HepG2 (cell line): ENCODE measurements around the gene TTLL11. TPM values are rescaled to one million over a fixed set of nuclear protein-coding genes. Genes with fewer than 3 reads are reported as not detected.

Experiments
- ATAC-seq: fragments of 200-7000 bp; cut with Tn5 transposase; 3 replicates; pipeline ENCODE4 v1.9.1; 2020; ENCODE audit warnings: mild to moderate bottlenecking, moderate library complexity
- BruUV-seq: library from RNA; stranded (reverse); fragments of 400-500 nt; replicated peaks from 2 replicates; lab custom pipeline; 2021; lab: Mats Ljungman, UMichigan
- CTCF ChIA-PET: fragments of 300-600 bp; formaldehyde crosslinking; extraction: SDS; loops from one replicate; lab custom pipeline; 2021; ENCODE audit warnings: low total read pairs, inconsistent platforms, low intra/inter-chr PET ratio; lab: Yijun Ruan, JAX
- POLR2A ChIA-PET: fragments of 350-600 bp; sonication (Branson Sonifier 250); formaldehyde crosslinking; loops from one replicate; lab custom pipeline; 2020; ENCODE audit warnings: antibody characterized with exemption, inconsistent platforms; lab: Yijun Ruan, JAX
- DNase-seq: peaks from one replicate; pipeline ENCODE4 v3.0.0-alpha.2; 2015; ENCODE audit warnings: low spot score
- FAIRE-seq: peaks from 3 replicates; lab custom pipeline; 2011; peaks lifted over from hg19 to GRCh38; lab: Jason Lieb, UNC
- H2AFZ ChIP-seq: one replicate; pipeline ENCODE4 v1.6.1; 2011; ENCODE audit warnings: low read length, inconsistent platforms
- H3K27ac ChIP-seq: fragments of 300-600 bp; 3 replicates; pipeline ENCODE4 v1.8.0; 2011; ENCODE audit warnings: mixed run types, mild to moderate bottlenecking, mixed read lengths, low read length, inconsistent platforms; ENCODE audit not compliant: insufficient read depth; ENCODE audit errors: extremely low read length
- H3K27me3 ChIP-seq, 2 experiments: fragments of 200-600 bp in 1 of 2; 2 replicates in 1 of 2; 3 replicates in 1 of 2; pipeline versions ENCODE4 v1.6.0 to v1.8.0; 2011; ENCODE audit warnings: low read length in 2 of 2, mild to moderate bottlenecking in 2 of 2, moderate library complexity in 2 of 2, inconsistent platforms in 1 of 2; ENCODE audit not compliant: insufficient read depth in 2 of 2, control insufficient read depth in 1 of 2
- H3K36me3 ChIP-seq, 2 experiments: fragments of 200-600 bp in 1 of 2; replicated peaks in 1 of 2; 2 replicates in 1 of 2; 3 replicates in 1 of 2; pipeline versions ENCODE4 v1.5.1 to v1.8.0; 2011; ENCODE audit warnings: low read length in 2 of 2, inconsistent platforms in 1 of 2; ENCODE audit not compliant: insufficient read depth in 2 of 2, control insufficient read depth in 1 of 2
- H3K4me1 ChIP-seq: 2 replicates; pipeline ENCODE4 v1.5.1; 2012; ENCODE audit warnings: low read length, inconsistent platforms; ENCODE audit not compliant: insufficient read depth
- H3K4me2 ChIP-seq: 2 replicates; pipeline ENCODE4 v1.6.0; 2011; ENCODE audit warnings: low read depth, low read length, inconsistent platforms
- H3K4me3 ChIP-seq, 3 experiments: fragments of 200-600 bp in 1 of 3; sonication (generic), shearing (Covaris generic) in 1 of 3; replicated peaks in 1 of 3; 2 replicates each; pipeline ENCODE4 v1.5.1; 2011 to 2016; ENCODE audit warnings: low read length in 3 of 3, inconsistent platforms in 2 of 3, low read depth in 2 of 3, mild to moderate bottlenecking in 2 of 3, control low read depth in 1 of 3, mixed read lengths in 1 of 3; ENCODE audit not compliant: insufficient read depth in 1 of 3
- H3K79me2 ChIP-seq: one replicate; pipeline ENCODE4 v1.6.1; 2011; ENCODE audit warnings: low read length, inconsistent platforms; ENCODE audit not compliant: insufficient read depth
- H3K9ac ChIP-seq: 2 replicates; pipeline ENCODE4 v1.6.0; 2011; ENCODE audit warnings: mild to moderate bottlenecking, low read depth, low read length, inconsistent platforms; ENCODE audit not compliant: insufficient read depth
- H3K9me3 ChIP-seq: 2 replicates; pipeline ENCODE4 v1.5.1; 2012; ENCODE audit warnings: mild to moderate bottlenecking, low read length
- H4K20me1 ChIP-seq: 2 replicates; pipeline ENCODE4 v1.6.0; 2011; ENCODE audit warnings: inconsistent platforms, mild to moderate bottlenecking, low read length, moderate library complexity; ENCODE audit not compliant: insufficient read depth
- ATAD3A ChIP-seq: sonication (generic); formaldehyde crosslinking; IDR thresholded peaks from 2 replicates; pipeline ENCODE4 v1.4.0; 2020; ENCODE audit warnings: missing genetic modification reagents
- CHCHD3 ChIP-seq: sonication (generic); formaldehyde crosslinking; IDR thresholded peaks from 2 replicates; pipeline ENCODE4 v1.8.0; 2022; ENCODE audit warnings: mild to moderate bottlenecking, missing genetic modification reagents, moderate library complexity
- IKZF1 ChIP-seq: fragments of 450-650 bp; IDR thresholded peaks from 2 replicates; pipeline ENCODE4 v1.7.1; 2016
- PPARG ChIP-seq: conservative IDR thresholded peaks from 2 replicates; pipeline ENCODE4 v1.6.1; 2016; ENCODE audit warnings: missing biosample characterization, missing genetic modification reagents
- RCOR2 ChIP-seq: IDR thresholded peaks from 2 replicates; pipeline ENCODE4 v1.6.1; 2016; ENCODE audit warnings: missing biosample characterization, missing genetic modification reagents
- SAP130 ChIP-seq: IDR thresholded peaks from 2 replicates; pipeline ENCODE4 v1.6.1; 2016; ENCODE audit warnings: low read depth
- SMAD1 ChIP-seq: sonication (generic); formaldehyde crosslinking; IDR thresholded peaks from 2 replicates; pipeline ENCODE4 v1.4.0; 2020; ENCODE audit warnings: missing genetic modification reagents, low read depth, mild to moderate bottlenecking, borderline replicate concordance
- ZBTB3 ChIP-seq: sonication (generic); formaldehyde crosslinking; IDR thresholded peaks from 2 replicates; pipeline ENCODE4 v1.4.0; 2020; ENCODE audit warnings: low read depth, mild to moderate bottlenecking, moderate library complexity, missing genetic modification reagents, borderline replicate concordance
- ZFP41 ChIP-seq: sonication (generic); formaldehyde crosslinking; IDR thresholded peaks from 2 replicates; pipeline ENCODE4 v1.4.0; 2020; ENCODE audit warnings: mild to moderate bottlenecking, missing genetic modification reagents, borderline replicate concordance
- ZNF367 ChIP-seq: sonication (generic); formaldehyde crosslinking; IDR thresholded peaks from 2 replicates; pipeline ENCODE4 v1.4.0; 2020; ENCODE audit warnings: missing genetic modification reagents, borderline replicate concordance
- ZNF557 ChIP-seq: sonication (generic); formaldehyde crosslinking; IDR thresholded peaks from 2 replicates; pipeline ENCODE4 v1.4.0; 2020; ENCODE audit warnings: missing genetic modification reagents
- ZNF563 ChIP-seq: sonication (generic); formaldehyde crosslinking; IDR thresholded peaks from 2 replicates; pipeline ENCODE4 v1.8.0; 2022; ENCODE audit warnings: mild to moderate bottlenecking, moderate library complexity, missing genetic modification reagents
- ZNF720 ChIP-seq: sonication (generic); formaldehyde crosslinking; IDR thresholded peaks from 2 replicates; pipeline ENCODE4 v1.4.0; 2020; ENCODE audit warnings: missing genetic modification reagents
- ZNF746 ChIP-seq: sonication (generic); formaldehyde crosslinking; IDR thresholded peaks from 2 replicates; pipeline ENCODE4 v1.8.0; 2022; ENCODE audit warnings: mild to moderate bottlenecking, missing genetic modification reagents
- ZNF841 ChIP-seq: sonication (generic); formaldehyde crosslinking; IDR thresholded peaks from 2 replicates; pipeline ENCODE4 v1.8.1; 2023; ENCODE audit warnings: missing genetic modification reagents, borderline replicate concordance
- WGBS: methylation state at CpG from one replicate; pipeline ENCODE4 v1.1.6; 2017; ENCODE audit warnings: low lambda C conversion rate; 5-methylcytosine and 5-hydroxymethylcytosine counted together
- in situ Hi-C: cut with HindIII; loops from 2 replicates; pipeline ENCODE4 v1.10.0; 2017; ENCODE audit warnings: low pct_unique_long_range_greater_than_20kb; ENCODE audit not compliant: extremely low pct_ligation_motif_present
- intact Hi-C: fragments of 100-400 bp; cut with micrococcal nuclease; formaldehyde crosslinking; loops from one replicate; pipeline ENCODE4 v1.10.0; 2022; ENCODE audit not compliant: unreplicated experiment
- polyA plus RNA-seq, 8 experiments: library from polyadenylated mRNA; depleted of rRNA in 3 of 8; stranded (reverse) in 7 of 8; unstranded in 1 of 8; fragments of >200 nt; fragmentation: Illumina TruSeq in 4 of 8; extraction: Trizol in 4 of 8; gene quantifications; 2 replicates each; pipeline versions ENCODE4 v1.2.1 to v1.2.3, GENCODE V29; 2011 to 2016; ENCODE audit warnings: low read depth in 4 of 8, missing spikeins in 1 of 8, mixed read lengths in 1 of 8; ENCODE audit not compliant: insufficient read depth in 1 of 8
- total RNA-seq, 5 experiments: library from RNA; depleted of rRNA; stranded (reverse); fragments of >200 nt; fragmentation: Illumina TruSeq; extraction: Trizol; gene quantifications; 2 replicates each; pipeline ENCODE4 v1.2.3, GENCODE V29; 2016; ENCODE audit warnings: low read depth in 1 of 5
- TF ChIP-seq, protein P1 (sequence below): sonication (generic); formaldehyde crosslinking; IDR thresholded peaks from 2 replicates; pipeline ENCODE4 v1.4.0; 2020; ENCODE audit warnings: mild to moderate bottlenecking, missing genetic modification reagents

Gene TTLL11
- total and polyA plus RNA-seq, 2 of the 13 experiments (the other 11 are each of a cell fraction or from before 2014, with no cell fraction given) = 4.5 to 5.2 TPM

DNA sequence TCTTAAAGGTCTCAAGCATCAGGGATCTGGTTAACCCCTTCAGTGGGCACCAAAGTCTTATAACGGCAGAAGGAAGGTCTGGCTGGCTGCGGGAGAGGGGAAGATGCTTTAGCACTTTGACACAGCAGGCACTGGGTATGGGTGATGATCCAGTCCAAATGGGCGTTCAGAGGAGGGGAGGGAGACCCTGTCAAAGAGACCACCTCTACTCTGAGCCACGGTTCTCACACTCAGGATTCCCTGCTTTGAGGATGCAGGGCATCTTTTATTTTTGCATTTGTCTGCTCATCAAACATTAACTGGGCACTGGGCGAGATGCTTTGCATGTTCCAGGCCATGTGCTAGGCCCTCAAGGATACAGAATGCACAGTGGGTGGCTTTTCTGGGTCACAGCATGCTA is 237.6 kb downstream of the TTLL11 start:
- Histone ChIP-seq H3K4me1 (no peaks in the 10 kb centered on the region), H3K4me3 (no peak overlapping the region), H3K4me2 (no peak overlapping the region), H2AFZ (no peak overlapping the region), H3K27ac (no peak overlapping the region), H3K9ac (no peak overlapping the region), H3K9me3 (no peaks in the 10 kb centered on the region), H3K79me2 (no peaks in the 10 kb centered on the region), H3K36me3 (no peaks in the 10 kb centered on the region), H4K20me1 (no peaks in the 10 kb centered on the region), H3K27me3 (peaks cover 5 to 34% of the 10 kb centered on the region in 2 experiments; a peak in 4 of 5 replicates)
- DNase-seq = no peak
- no TSS peak for BruUV-seq
- WGBS = 55% methylated on average over 4 of the region's 5 CpGs
- no peak for TF ChIP-seq RCOR2
- no peak for TF ChIP-seq SMAD1 (CRISPR knock-in tag)
- no peak for TF ChIP-seq PPARG (CRISPR knock-in tag)
- no peak for TF ChIP-seq ZNF841
- intact Hi-C loops (no loop called here), in situ Hi-C loops (no loop called here)
- CTCF ChIA-PET = interaction anchor here (0.5 kb wide), 1 partner anchor 164 kb away, joined by 4 read pairs; no protein-coding TSS in a partner anchor
- FAIRE-seq = no peak
- no peak for ATAC-seq
- POLR2A ChIA-PET = no interaction called here

DNA sequence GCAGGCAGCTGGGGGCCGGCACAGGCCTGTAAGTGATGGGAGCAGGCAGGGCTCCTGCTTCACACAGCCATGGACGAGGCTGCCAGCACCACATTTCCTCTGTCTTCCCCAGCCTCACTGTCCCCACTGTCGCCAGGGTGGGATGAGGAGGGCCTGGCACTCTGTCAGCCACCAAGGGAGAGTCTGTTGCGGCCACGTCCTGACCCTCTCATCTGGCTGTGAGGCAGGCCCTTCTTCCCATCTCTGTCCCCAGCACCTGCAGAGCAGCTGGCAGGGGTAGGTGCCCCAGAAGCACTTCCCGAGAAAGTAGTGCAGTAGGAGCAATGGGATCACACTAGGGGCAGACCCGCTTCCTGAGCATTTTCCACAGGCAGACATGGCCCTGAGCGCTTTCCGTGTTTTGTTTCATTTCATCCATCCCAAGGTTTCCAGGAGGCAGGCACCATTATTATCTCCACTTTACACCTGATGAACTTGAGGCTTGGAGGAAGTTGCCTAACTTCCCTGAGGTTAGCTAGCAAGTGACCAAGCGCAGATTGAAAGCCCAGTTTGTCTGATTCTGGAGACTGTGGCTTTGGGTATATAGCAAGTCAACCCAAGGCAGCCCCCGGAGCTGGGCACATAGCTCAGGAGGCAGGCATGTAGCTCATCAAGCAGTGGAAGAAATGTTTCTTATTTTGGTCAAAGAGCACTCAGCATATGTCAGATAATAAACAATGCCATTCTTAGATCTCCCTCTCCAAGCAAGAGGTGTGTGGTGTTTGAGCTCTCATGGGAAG is 239.3 kb downstream of the TTLL11 start:
- Histone ChIP-seq H3K4me2 (no peak overlapping the region), H3K9me3 (no peaks in the 10 kb centered on the region), H3K9ac (no peak overlapping the region), H3K4me1 (no peaks in the 10 kb centered on the region), H3K27me3 (peaks cover 5 to 30% of the 10 kb centered on the region in 2 experiments; a peak in 4 of 5 replicates), H2AFZ (no peak overlapping the region), H4K20me1 (no peaks in the 10 kb centered on the region), H3K4me3 (no peak overlapping the region), H3K27ac (no peak overlapping the region), H3K36me3 (no peaks in the 10 kb centered on the region), H3K79me2 (no peaks in the 10 kb centered on the region)
- intact Hi-C loops (no loop called here), in situ Hi-C loops (no loop called here)
- BruUV-seq = no TSS peak
- TF ChIP-seq ZNF557 (CRISPR knock-in tag) (no peak), SAP130 (CRISPR knock-in tag) (no peak), ZNF367 (no peak), ATAD3A (CRISPR knock-in tag) (no peak), CHCHD3 (CRISPR knock-in tag) (no peak), ZNF720 (CRISPR knock-in tag) (no peak), ZFP41 (CRISPR knock-in tag) (no peak), ZNF746 (CRISPR knock-in tag) (no peak), ZBTB3 (CRISPR knock-in tag) (no peak), IKZF1 (no peak), ZNF563 (CRISPR knock-in tag) (no peak)
- TF ChIP-seq, protein P1, sequence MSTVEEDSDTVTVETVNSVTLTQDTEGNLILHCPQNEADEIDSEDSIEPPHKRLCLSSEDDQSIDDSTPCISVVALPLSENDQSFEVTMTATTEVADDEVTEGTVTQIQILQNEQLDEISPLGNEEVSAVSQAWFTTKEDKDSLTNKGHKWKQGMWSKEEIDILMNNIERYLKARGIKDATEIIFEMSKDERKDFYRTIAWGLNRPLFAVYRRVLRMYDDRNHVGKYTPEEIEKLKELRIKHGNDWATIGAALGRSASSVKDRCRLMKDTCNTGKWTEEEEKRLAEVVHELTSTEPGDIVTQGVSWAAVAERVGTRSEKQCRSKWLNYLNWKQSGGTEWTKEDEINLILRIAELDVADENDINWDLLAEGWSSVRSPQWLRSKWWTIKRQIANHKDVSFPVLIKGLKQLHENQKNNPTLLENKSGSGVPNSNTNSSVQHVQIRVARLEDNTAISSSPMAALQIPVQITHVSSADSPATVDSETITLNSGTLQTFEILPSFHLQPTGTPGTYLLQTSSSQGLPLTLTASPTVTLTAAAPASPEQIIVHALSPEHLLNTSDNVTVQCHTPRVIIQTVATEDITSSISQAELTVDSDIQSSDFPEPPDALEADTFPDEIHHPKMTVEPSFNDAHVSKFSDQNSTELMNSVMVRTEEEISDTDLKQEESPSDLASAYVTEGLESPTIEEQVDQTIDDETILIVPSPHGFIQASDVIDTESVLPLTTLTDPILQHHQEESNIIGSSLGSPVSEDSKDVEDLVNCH = no peak
- CTCF ChIA-PET = no interaction called here
- WGBS = 42% methylated on average over 8 of the region's 11 CpGs
- POLR2A ChIA-PET = no interaction called here
- ATAC-seq (no peak), FAIRE-seq (no peak), DNase-seq (no peak)
